Activated CD8-positive, alpha-beta T cell treated with anti-CD3 and anti-CD28 coated beads, Interleukin-2, amount 10 ng/mL, durations not matched to agents 7 days and 5 days (primary cell): ENCODE results near the gene AURKAIP1. TPM values are rescaled to one million over a fixed set of nuclear protein-coding genes. Genes with fewer than 3 reads are reported as not detected.
A peak's percentile ranks its signal among the peaks of the same experiment; 100 is the strongest.

Experiments
- ATAC-seq: fragments of 150-1000 bp; cut with Tn5 transposase; one replicate; pipeline ENCODE4 v1.10.0; 2021; ENCODE audit warnings: moderate library complexity
- CTCF ChIA-PET: fragments of 350-600 bp; sonication (Branson Sonifier 250); formaldehyde crosslinking; loops from one replicate; lab custom pipeline; 2021; ENCODE audit warnings: antibody characterized with exemption; lab: Charles Lee
- POLR2A ChIA-PET: fragments of 350-600 bp; sonication (Branson Sonifier 250); formaldehyde crosslinking; loops from one replicate; lab custom pipeline; 2021; ENCODE audit warnings: antibody characterized with exemption; lab: Charles Lee
- DNase-seq: peaks from one replicate; pipeline ENCODE4 v3.0.0-alpha.2; 2020
- H3K27ac Mint-ChIP-seq: one replicate; pipeline ENCODE4 v1.8.0; 2021; ENCODE audit warnings: mild to moderate bottlenecking, mixed read lengths
- H3K27me3 Mint-ChIP-seq: one replicate; pipeline ENCODE4 v1.8.0; 2021; ENCODE audit warnings: low read depth, mixed read lengths
- H3K36me3 Mint-ChIP-seq: one replicate; pipeline ENCODE4 v1.8.0; 2021; ENCODE audit warnings: low read depth, mixed read lengths
- H3K4me1 Mint-ChIP-seq: one replicate; pipeline ENCODE4 v1.8.0; 2021; ENCODE audit warnings: low read depth, mixed read lengths
- H3K4me3 Mint-ChIP-seq: one replicate; pipeline ENCODE4 v1.8.0; 2021; ENCODE audit warnings: mild to moderate bottlenecking, mixed read lengths
- H3K9me3 Mint-ChIP-seq: one replicate; pipeline ENCODE4 v1.8.0; 2022; ENCODE audit warnings: mixed read lengths; ENCODE audit not compliant: insufficient read depth
- total RNA-seq, 2 experiments: library from RNA; stranded (reverse); gene quantifications; one replicate each; pipeline ENCODE4 v1.2.3, GENCODE V29; 2021

Gene AURKAIP1
- total RNA-seq, 2 experiments from 2014 or later: 120 to 123 TPM

DNA sequence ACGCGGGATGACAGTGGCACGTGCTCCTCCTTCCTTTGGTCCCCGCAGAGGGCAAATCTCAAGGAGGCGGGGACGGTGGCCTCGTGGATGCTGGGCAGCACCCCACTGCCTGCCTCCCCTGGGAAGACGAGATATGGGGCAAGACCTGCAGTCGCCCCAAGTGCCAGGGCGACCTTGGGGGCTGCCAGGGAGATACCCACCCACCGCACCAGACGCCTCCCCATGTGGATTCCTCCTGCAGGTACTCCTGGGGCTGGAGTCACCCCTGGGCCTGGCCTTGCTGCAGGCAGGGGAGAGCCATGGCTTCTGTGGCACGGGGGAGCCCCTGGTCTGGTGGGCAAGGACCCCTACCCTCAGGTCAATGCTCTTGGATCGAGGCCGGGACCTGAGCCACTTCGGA, 5.9 kb upstream of the AURKAIP1 start:
- ATAC-seq (no peak), DNase-seq (no peak)
- H3K36me3 Mint-ChIP-seq: peaks cover 2% of the 10 kb centered on the region
- H3K27ac Mint-ChIP-seq: no peak overlapping the region
- ChIA-PET CTCF (no interaction called here), POLR2A (no interaction called here)
- H3K9me3 Mint-ChIP-seq: no peaks in the 10 kb centered on the region
- peaks cover 8% of the 10 kb centered on the region for H3K4me1 Mint-ChIP-seq
- no peak overlapping the region for H3K4me3 Mint-ChIP-seq
- no peaks in the 10 kb centered on the region for H3K27me3 Mint-ChIP-seq

DNA sequence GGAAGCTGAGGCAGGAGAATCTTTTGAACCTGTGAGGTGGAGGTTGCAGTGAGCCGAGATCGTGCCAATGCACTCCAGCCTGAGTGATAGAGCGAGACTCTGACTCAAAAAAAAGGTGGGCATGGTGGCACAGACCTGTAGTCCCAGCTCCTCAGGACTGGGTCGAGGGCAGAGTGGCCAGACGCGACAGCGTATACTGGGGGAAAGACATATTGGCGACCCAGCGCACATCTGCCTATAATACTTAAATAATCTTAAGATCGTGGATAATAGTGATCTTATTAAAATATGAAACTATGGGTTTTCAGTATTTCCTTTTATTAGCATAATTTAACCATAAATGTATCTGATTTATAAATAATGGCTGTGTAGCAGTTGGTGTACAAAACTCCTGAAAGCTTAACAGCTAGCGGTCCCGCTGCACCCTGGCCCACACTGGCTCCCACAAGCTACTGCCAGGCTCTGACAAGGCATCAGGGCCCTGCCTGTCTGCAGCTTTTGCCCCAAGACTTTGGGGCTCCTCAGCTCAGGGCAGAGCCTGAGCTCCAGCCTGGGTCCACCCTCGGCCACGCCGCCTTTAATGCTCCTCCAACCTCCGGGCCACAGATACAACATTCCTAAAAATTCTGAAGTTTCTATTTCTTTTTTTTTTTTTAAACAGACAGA, 2.7 kb upstream of the AURKAIP1 start:
- Mint-ChIP-seq H3K36me3 (peaks cover 13% of the 10 kb centered on the region), H3K4me3 (no peak overlapping the region), H3K27ac (no peak overlapping the region), H3K27me3 (no peaks in the 10 kb centered on the region), H3K4me1 (peaks cover 21% of the 10 kb centered on the region), H3K9me3 (no peaks in the 10 kb centered on the region)
- CTCF ChIA-PET: interaction anchor here (0.8 to 1.8 kb wide), 3 partner anchors 21 to 127 kb away, joined by 3 to 6 read pairs (median 3); partner anchors contain the start of gene CCNL2
- ATAC-seq (no peak), DNase-seq (no peak)
- POLR2A ChIA-PET: interaction anchor here (4.4 kb wide), 1 partner anchor 21 kb away, joined by 41 read pairs; the partner anchor contains the start of gene CCNL2

DNA sequence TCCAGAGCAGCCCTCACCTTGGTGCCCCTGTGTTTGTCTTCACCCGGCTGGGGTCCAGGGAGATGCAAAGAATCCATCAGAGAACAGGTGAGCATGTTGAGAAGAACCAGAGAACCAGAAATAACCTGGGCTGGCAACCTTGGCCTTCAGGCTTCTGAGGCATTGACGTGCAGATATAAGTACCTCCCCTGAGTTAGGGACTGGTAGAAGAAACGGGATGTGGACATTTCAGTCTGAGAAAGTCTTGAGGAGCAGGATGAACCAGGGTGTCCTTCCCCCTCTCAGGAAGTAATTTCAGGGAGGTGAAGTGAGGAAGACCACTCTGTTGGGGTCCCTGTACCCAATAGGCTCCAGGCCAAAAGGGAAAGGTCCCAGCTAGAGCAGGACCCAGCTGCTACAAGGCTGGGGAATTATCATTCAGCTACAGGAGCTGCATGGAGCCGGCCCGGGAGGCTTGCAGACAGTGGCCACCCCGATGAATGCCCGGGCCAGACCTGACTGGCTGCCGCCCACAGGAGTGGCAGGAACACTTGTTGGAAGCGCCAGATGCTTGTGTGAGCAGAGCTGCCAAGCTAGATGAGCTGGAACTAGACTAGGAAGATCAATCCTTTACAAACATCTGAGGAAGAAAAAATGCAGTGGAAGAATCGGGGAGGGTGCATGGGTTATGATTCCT, 1.7 kb upstream of the AURKAIP1 start:
- Mint-ChIP-seq H3K27ac (peak overlapping the region; percentile 85), H3K4me3 (peak overlapping the region; percentile 90), H3K9me3 (no peaks in the 10 kb centered on the region), H3K4me1 (peaks cover 28% of the 10 kb centered on the region), H3K27me3 (no peaks in the 10 kb centered on the region), H3K36me3 (peaks cover 15% of the 10 kb centered on the region)
- POLR2A ChIA-PET: interaction anchor here (0.8 to 4.4 kb wide), 2 partner anchors 22 to 28 kb away, joined by 3 to 41 read pairs; partner anchors contain the start of gene CCNL2
- DNase-seq (no peak), ATAC-seq (no peak)
- CTCF ChIA-PET: interaction anchor here (0.8 to 2.5 kb wide), 4 partner anchors 22 to 128 kb away, joined by 3 to 8 read pairs (median 4); partner anchors contain the start of gene CCNL2

DNA sequence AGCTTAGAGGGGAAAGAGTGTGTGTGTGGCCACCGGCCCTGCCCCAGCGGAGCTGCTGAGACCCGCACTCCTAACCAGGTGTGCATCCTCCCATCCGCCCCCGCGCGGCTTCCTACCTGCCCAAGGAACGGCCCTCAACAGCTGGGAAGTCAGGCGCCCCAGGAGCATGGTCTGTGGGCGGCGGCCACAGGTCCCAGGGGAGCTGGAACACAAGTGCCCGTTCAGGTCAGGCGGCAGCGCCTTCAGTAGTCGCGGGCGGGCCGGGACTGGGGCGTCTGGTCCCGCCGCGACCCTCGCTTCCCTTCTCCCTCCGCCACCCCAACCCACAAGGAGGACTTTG, 448 bp downstream of the AURKAIP1 start:
- H3K27ac Mint-ChIP-seq: peak overlapping the region; percentile 98
- ChIA-PET CTCF (interaction anchor here (1.1 to 2.5 kb wide), 6 partner anchors 22 to 69 kb away, joined by 3 to 8 read pairs (median 6); partner anchors contain the start of genes CCNL2 and DVL1), POLR2A (interaction anchor here (0.8 to 4.4 kb wide), 10 partner anchors 12 to 341 kb away, joined by 3 to 41 read pairs (median 4); partner anchors contain the start of genes CCNL2 and MRPL20)
- DNase-seq: no peak
- no peaks in the 10 kb centered on the region for H3K27me3 Mint-ChIP-seq
- H3K36me3 Mint-ChIP-seq: peaks cover 15% of the 10 kb centered on the region
- ATAC-seq: no peak
- H3K4me1 Mint-ChIP-seq: peaks cover 40% of the 10 kb centered on the region
- H3K9me3 Mint-ChIP-seq: no peaks in the 10 kb centered on the region
- H3K4me3 Mint-ChIP-seq: peak overlapping the region; percentile 90

DNA sequence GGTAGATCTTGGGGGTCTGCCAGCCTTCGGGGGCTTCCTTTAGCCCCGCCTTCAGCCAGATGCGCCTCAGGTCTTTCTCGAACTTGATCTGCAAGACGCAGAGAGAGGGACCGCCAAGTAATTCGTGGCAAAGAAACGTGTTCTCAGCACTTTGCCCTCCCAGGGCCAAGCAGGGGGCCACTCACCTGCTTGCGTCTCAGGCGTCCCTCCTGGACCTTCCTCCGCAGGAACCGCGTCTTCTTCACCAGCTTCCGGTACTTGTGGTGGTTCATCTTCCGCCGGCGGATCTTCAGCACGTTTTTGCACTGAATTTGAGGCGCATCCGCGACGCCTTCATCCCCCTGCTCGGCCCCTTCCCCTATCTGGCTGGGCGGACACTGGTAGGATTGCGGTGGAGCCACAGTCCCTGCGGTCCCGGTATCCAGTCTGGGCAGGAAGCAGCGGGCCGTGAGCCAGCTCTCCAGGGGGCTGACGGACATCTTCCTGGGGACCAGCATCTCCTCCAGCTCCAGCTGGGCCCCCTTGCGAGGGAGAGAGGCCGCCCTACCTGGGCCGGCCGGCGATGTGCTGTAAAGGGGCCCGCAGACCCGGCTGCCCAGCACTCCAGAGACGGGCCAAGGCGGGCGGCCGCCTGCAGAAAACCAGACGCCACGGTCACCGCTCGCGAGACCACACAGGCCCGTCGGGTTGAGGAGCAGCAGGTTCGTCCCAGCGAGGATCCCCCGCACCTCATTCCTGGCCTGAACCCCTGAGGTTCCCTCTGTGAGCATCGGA, 1.0 kb downstream of the AURKAIP1 start:
- Mint-ChIP-seq H3K9me3 (no peaks in the 10 kb centered on the region), H3K4me1 (peaks cover 40% of the 10 kb centered on the region), H3K36me3 (peaks cover 15% of the 10 kb centered on the region), H3K27me3 (no peaks in the 10 kb centered on the region), H3K4me3 (peak overlapping the region; percentile 90), H3K27ac (peak overlapping the region; percentile 98)
- ATAC-seq (no peak), DNase-seq (no peak)
- CTCF ChIA-PET: interaction anchor here (1.4 to 2.5 kb wide), 4 partner anchors 24 to 69 kb away, joined by 6 to 8 read pairs (median 8); partner anchors contain the start of genes CCNL2 and DVL1
- POLR2A ChIA-PET: interaction anchor here (0.8 to 4.4 kb wide), 3 partner anchors 14 to 252 kb away, joined by 3 to 41 read pairs (median 4); partner anchors contain the start of gene CCNL2

- ATAC-seq: no peak
- H3K4me1 Mint-ChIP-seq: peaks cover 40% of the 10 kb centered on the region
- CTCF ChIA-PET: interaction anchor here (0.7 to 1.6 kb wide), 8 partner anchors 15 to 341 kb away, joined by 3 to 8 read pairs (median 4); partner anchors contain the start of gene TAS1R3
Observed at GRCh38 chr1:1373051-1373814, 1.8 kb downstream of the AURKAIP1 start.

GRCh38 chr1:1371746-1372711, 3.0 kb downstream of the AURKAIP1 start:
- ChIA-PET CTCF (interaction anchor here (0.6 to 1.9 kb wide), 23 partner anchors 9 to 359 kb away, joined by 3 to 14 read pairs (median 4); partner anchors contain the start of genes CCNL2, DVL1, ISG15 and TAS1R3), POLR2A (interaction anchor here (0.6 to 1.2 kb wide), 4 partner anchors 18 to 45 kb away, joined by 3 read pairs; partner anchors contain the start of gene CCNL2)
- ATAC-seq (peak; percentile 43), DNase-seq (peak; percentile 85)
- Mint-ChIP-seq H3K27ac (peak overlapping the region; percentile 62), H3K4me3 (peak overlapping the region; percentile 58), H3K4me1 (peaks cover 40% of the 10 kb centered on the region), H3K36me3 (peaks cover 15% of the 10 kb centered on the region), H3K27me3 (no peaks in the 10 kb centered on the region), H3K9me3 (no peaks in the 10 kb centered on the region)

More at GRCh38 chr1:1373051-1373814, 1.8 kb downstream of the AURKAIP1 start:
- no peaks in the 10 kb centered on the region for H3K27me3 Mint-ChIP-seq
- DNase-seq: no peak
- peak overlapping the region; percentile 90 for H3K4me3 Mint-ChIP-seq
- H3K36me3 Mint-ChIP-seq: peaks cover 15% of the 10 kb centered on the region
- peak overlapping the region; percentile 30 for H3K27ac Mint-ChIP-seq
- no peaks in the 10 kb centered on the region for H3K9me3 Mint-ChIP-seq
- POLR2A ChIA-PET: interaction anchor here (0.6 to 0.9 kb wide), 3 partner anchors 26 to 251 kb away, joined by 3 read pairs; partner anchors contain the start of gene CCNL2

- ChIA-PET POLR2A (interaction anchor here (1.2 to 1.5 kb wide), 2 partner anchors 17 to 20 kb away, joined by 3 to 4 read pairs; no protein-coding TSS in a partner anchor), CTCF (interaction anchor here (0.7 to 1.9 kb wide), 13 partner anchors 9 to 358 kb away, joined by 3 to 14 read pairs (median 4); partner anchors contain the start of genes CCNL2, DVL1, ISG15 and TAS1R3)
- Mint-ChIP-seq H3K4me1 (peaks cover 38% of the 10 kb centered on the region), H3K9me3 (no peaks in the 10 kb centered on the region), H3K36me3 (peaks cover 15% of the 10 kb centered on the region), H3K4me3 (peak overlapping the region; percentile 32), H3K27me3 (no peaks in the 10 kb centered on the region), H3K27ac (peak overlapping the region; percentile 62)
- ATAC-seq: peak; percentile 33
- peak; percentile 83 for DNase-seq
Observed at GRCh38 chr1:1371364-1371745, 3.7 kb downstream of the AURKAIP1 start.

DNA sequence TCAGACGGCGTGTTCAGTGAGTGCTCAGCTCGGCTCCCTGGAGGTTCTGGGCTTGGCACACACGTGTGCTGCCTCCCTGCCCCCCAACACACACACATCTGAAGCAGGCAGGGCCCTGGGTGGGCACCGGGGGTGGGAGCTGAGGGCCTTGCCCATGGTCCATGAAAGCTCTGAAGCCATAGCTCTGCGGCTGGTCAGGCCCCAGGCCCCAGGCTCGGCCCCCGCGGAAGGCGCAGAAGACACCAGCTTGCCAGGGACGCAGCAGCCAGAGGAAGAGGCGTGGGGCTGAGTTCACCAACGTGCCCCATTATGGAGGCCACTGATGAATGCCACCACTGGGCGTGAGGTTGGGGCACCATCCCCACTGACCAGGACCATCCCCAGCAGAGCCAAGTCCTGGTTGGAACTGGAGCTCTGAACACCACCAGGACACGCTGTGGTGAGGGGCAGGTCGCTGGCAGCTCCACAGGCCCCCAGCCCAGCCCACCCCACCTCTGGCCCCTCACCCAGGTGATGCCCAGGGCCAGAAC, 4.2 kb downstream of the AURKAIP1 start:
- peaks cover 15% of the 10 kb centered on the region for H3K36me3 Mint-ChIP-seq
- H3K27ac Mint-ChIP-seq: no peak overlapping the region
- ChIA-PET POLR2A (interaction anchor here (1.2 to 1.5 kb wide), 2 partner anchors 17 to 19 kb away, joined by 3 to 4 read pairs; no protein-coding TSS in a partner anchor), CTCF (interaction anchor here (1.0 to 1.9 kb wide), 7 partner anchors 8 to 248 kb away, joined by 3 to 14 read pairs (median 4); partner anchors contain the start of genes CCNL2 and DVL1)
- ATAC-seq: no peak
- no peak overlapping the region for H3K4me3 Mint-ChIP-seq
- H3K9me3 Mint-ChIP-seq: no peaks in the 10 kb centered on the region
- no peak for DNase-seq
- H3K4me1 Mint-ChIP-seq: peaks cover 34% of the 10 kb centered on the region
- H3K27me3 Mint-ChIP-seq: no peaks in the 10 kb centered on the region
